Heart left ventricle (tissue), 16 donors: ENCODE measurements around the gene CYP26A1. TPM values are rescaled to one million over a fixed set of nuclear protein-coding genes. Genes with fewer than 3 reads are reported as not detected.

Experiments used
- ATAC-seq, 4 donors: fragments of 200-7000 bp; cut with Tn5 transposase; one replicate each; pipeline ENCODE4 v1.9.1; 2020 to 2022; ENCODE audit warnings: moderate library complexity in 4 of 4, mild to moderate bottlenecking in 3 of 4, moderate number of reproducible peaks in 1 of 4
- DNase-seq, 5 donors: peaks; one replicate each; pipeline ENCODE4 v3.0.0-alpha.2; 2020
- H3K27ac ChIP-seq, 12 donors: fragments of 200-600 bp; sonication (generic) in 4 of 12; one replicate each; pipeline versions ENCODE4 v1.5.0 to v1.8.0; 2016 to 2022; ENCODE audit warnings: mild to moderate bottlenecking in 2 of 12
- H3K27me3 ChIP-seq, 9 donors: fragments of 200-600 bp; sonication (generic) in 2 of 9; one replicate each; pipeline versions ENCODE4 v1.5.1 to v1.8.0; 2016 to 2022; ENCODE audit warnings: mild to moderate bottlenecking in 3 of 9
- H3K36me3 ChIP-seq, 9 donors: fragments of 200-600 bp; sonication (generic) in 2 of 9; one replicate each; pipeline versions ENCODE4 v1.5.0 to v1.8.0; 2018 to 2022; ENCODE audit warnings: mild to moderate bottlenecking in 2 of 9
- H3K4me1 ChIP-seq, 12 donors: fragments of 200-600 bp; sonication (generic) in 4 of 12; one replicate each; pipeline versions ENCODE4 v1.5.0 to v1.8.0; 2016 to 2022; ENCODE audit warnings: mild to moderate bottlenecking in 3 of 12
- H3K4me3 ChIP-seq, 12 donors: fragments of 200-600 bp; sonication (generic) in 4 of 12; one replicate each; pipeline versions ENCODE4 v1.5.0 to v1.8.0; 2017 to 2022; ENCODE audit warnings: mild to moderate bottlenecking in 9 of 12, moderate library complexity in 4 of 12
- H3K9me3 ChIP-seq, 12 donors: fragments of 200-600 bp; sonication (generic) in 4 of 12; one replicate each; pipeline versions ENCODE4 v1.5.0 to v1.8.0; 2016 to 2022; ENCODE audit warnings: mild to moderate bottlenecking in 1 of 12
- CTCF ChIP-seq, 12 donors: fragments of 200-600 bp; sonication (generic) in 4 of 12; IDR thresholded peaks; one replicate each; pipeline versions ENCODE4 v1.5.0 to v1.8.0; 2018 to 2022; ENCODE audit warnings: antibody characterized with exemption in 12 of 12, mild to moderate bottlenecking in 5 of 12
- POLR2A ChIP-seq, 2 donors: fragments of 450-650 bp; IDR thresholded peaks; one replicate each; pipeline ENCODE4 v1.6.1; 2017; ENCODE audit warnings: antibody characterized with exemption in 2 of 2, mild to moderate bottlenecking in 2 of 2, moderate library complexity in 2 of 2
- WGBS, 4 donors: extraction: QIAGEN DNeasy Blood & Tissue Kit in 2 of 4; methylation state at CpG; one replicate each; pipeline versions ENCODE4 v1.1.5 to v1.1.7; 2013 to 2018; 5-methylcytosine and 5-hydroxymethylcytosine counted together
- intact Hi-C, 10 donors: fragments of 100-400 bp; cut with DNase I; formaldehyde crosslinking; loops; one replicate each; pipeline versions ENCODE4 v1.11.1 to v1.14.2; 2022
- polyA plus RNA-seq, 2 donors: library from polyadenylated mRNA; stranded (reverse); fragments of 200-250 nt; gene quantifications; one replicate each; pipeline ENCODE4 v1.2.3, GENCODE V29; 2013
- total RNA-seq, 9 donors: library from RNA; depleted of rRNA in 2 of 9; stranded (reverse); fragments of >200 nt in 2 of 9; fragmentation: NEBNext Ultra II Directional in 3 of 9; extraction: Animal tissue kit (Norgen Biotek cat#: 25700) in 3 of 9; gene quantifications; one replicate each; pipeline versions ENCODE4 v1.1.0 to v1.2.4, GENCODE V29; 2016 to 2023
- donor health status: ischemic (EF 13 %, LVEDD 7.1; RV severe dilation, severe dysfunction).
- donor health status: healthy with polysubstance abuse.
- donor health status: DM: no; HTN: yes; CAD: no.
- donor health status: DM: no; HTN: no; CAD: no.
- donor health status: ischemic (EF 25% LVEDD 6.9; RV normal size, moderate dysfunction).
- donor health status: ischemic (EF 25% LVEDD 5.7; RV mildly dilated, moderate dysfunction).
- donor health status: healthy.
- donor health status: DM: yes; HTN: yes; CAD: no.
- donor health status: ischemic (EF 35%, LVEDD 5.7; RV mildly dilated, moderate dysfunction).
- donor health status: nonischemic (EF 11% LVEDD 7.7; RV severe dilation, severe dysfunction).
- donor health status: DM: yes; HTN: yes; CAD: no.
- donor health status: PGD.
- donor health status: ischemic (EF 29% LVEDD 5.4; RV normal size, mild dysfunction).
- donor health status: nonischemic (EF 23%, LVEDD 6.1; RV moderate dilation, normal function).

The CYP26A1 gene
- total and polyA plus RNA-seq, 11 donors: not detected

GRCh38 chr10:93075369-93076221, 1.9 kb downstream of the CYP26A1 start:
- no peak for DNase-seq
- no peak overlapping the region for H3K4me3 ChIP-seq

GRCh38 chr10:93076871-93077270, 3.2 kb downstream of the CYP26A1 start:
- peaks cover 5 to 38% (median 27%) of the 10 kb centered on the region in 12 donors for H3K4me1 ChIP-seq
- H3K36me3 ChIP-seq: no peaks in the 10 kb centered on the region
- H3K27me3 ChIP-seq: peaks cover 30 to 90% (median 62%) of the 10 kb centered on the region in 9 donors
- intact Hi-C loops: loop anchor here in 1 of 10 donors (10.0 kb wide), 1 partner anchor 278 kb away; no protein-coding TSS in a partner anchor
- 54 to 74% (median 55%) methylated on average over 2 of the region's 2 CpGs for whole genome bisulfite sequencing, 4 donors
- H3K9me3 ChIP-seq: no peaks in the 10 kb centered on the region
- DNase-seq (no peak), ATAC-seq (no peak)
- H3K27ac ChIP-seq: no peak overlapping the region
- no peak overlapping the region for H3K4me3 ChIP-seq
- no peak for TF ChIP-seq POLR2A (IDR thresholded peaks at IDR 0.05)

More at GRCh38 chr10:93075369-93076221, 1.9 kb downstream of the CYP26A1 start:
- no peak for ATAC-seq
- TF ChIP-seq POLR2A (IDR thresholded peaks at IDR 0.05) (no peak), CTCF (IDR thresholded peaks at IDR 0.05) (no peak)
- intact Hi-C loops: loop anchor here in 1 of 10 donors (10.0 kb wide), 1 partner anchor 279 kb away; no protein-coding TSS in a partner anchor
- Histone ChIP-seq H3K4me1 (peaks cover 5 to 40% (median 28%) of the 10 kb centered on the region in 12 donors), H3K27ac (no peak overlapping the region), H3K9me3 (no peaks in the 10 kb centered on the region), H3K36me3 (no peaks in the 10 kb centered on the region), H3K27me3 (peaks cover 26 to 94% (median 59%) of the 10 kb centered on the region in 9 donors)
- 20 to 28% (median 24%) methylated on average over 25 of the region's 25 CpGs for WGBS, 4 donors

GRCh38 chr10:93077860-93078337, 4.2 kb downstream of the CYP26A1 start:
- no peak overlapping the region for H3K27ac ChIP-seq
- TF ChIP-seq CTCF (IDR thresholded peaks at IDR 0.05): no peak
- no peak for TF ChIP-seq POLR2A (IDR thresholded peaks at IDR 0.05)
- H3K9me3 ChIP-seq: no peaks in the 10 kb centered on the region
- ATAC-seq (no peak), DNase-seq (no peak)
- intact Hi-C loops: loop anchor here in 1 of 10 donors (10.0 kb wide), 1 partner anchor 277 kb away; no protein-coding TSS in a partner anchor
- H3K27me3 ChIP-seq: peaks cover 25 to 80% (median 51%) of the 10 kb centered on the region in 9 donors
- H3K4me1 ChIP-seq: peaks cover 0 to 28% (median 19%) of the 10 kb centered on the region in 12 donors
- WGBS, 4 donors: 64 to 73% (median 69%) methylated on average over 5 of the region's 5 CpGs
- no peak overlapping the region for H3K4me3 ChIP-seq
- H3K36me3 ChIP-seq: no peaks in the 10 kb centered on the region

- ATAC-seq (no peak), DNase-seq (no peak)
- Histone ChIP-seq H3K27me3 (peaks cover 6 to 60% (median 32%) of the 10 kb centered on the region in 9 donors), H3K27ac (no peak overlapping the region), H3K4me3 (no peak overlapping the region), H3K36me3 (no peaks in the 10 kb centered on the region), H3K4me1 (peaks cover 0 to 9% (median 4%) of the 10 kb centered on the region in 12 donors), H3K9me3 (no peaks in the 10 kb centered on the region)
- intact Hi-C loops: loop anchor here in 9 of 10 donors (1.0 to 10.0 kb wide), 8 partner anchors 205 to 275 kb away; no protein-coding TSS in a partner anchor
- TF ChIP-seq POLR2A (IDR thresholded peaks at IDR 0.05): no peak
- TF ChIP-seq CTCF (IDR thresholded peaks at IDR 0.05): no peak
- 42 to 67% (median 56%) methylated on average over 8 to 9 of the region's 9 CpGs for WGBS, 4 donors
Observed at GRCh38 chr10:93079663-93080349, 6.1 kb downstream of the CYP26A1 start.
